A549 (cell line): Measurements from ENCODE around the gene CELF4.

Experiments
- CEBPB ChIP-seq, 2 experiments: fragments of >200 bp in 1 of 2; sonication (Bioruptor Twin) in 1 of 2; formaldehyde crosslinking in 1 of 2; IDR thresholded peaks; 2 replicates each; pipeline ENCODE4 v1.6.1; 2012 to 2016
- CHD4 ChIP-seq: fragments of 200-600 bp; sonication (generic); IDR thresholded peaks from 2 replicates; pipeline ENCODE4 v1.6.1; 2016; ENCODE audit warnings: antibody characterized with exemption, mild to moderate bottlenecking, borderline replicate concordance
- CTCF ChIP-seq: fragments of >200 bp; sonication (Bioruptor Twin); formaldehyde crosslinking; IDR thresholded peaks from 3 replicates; pipeline ENCODE4 v1.5.1; 2016
- ELK1 ChIP-seq: fragments of 150-350 bp; IDR thresholded peaks from 2 replicates; pipeline ENCODE4 v1.6.1; 2014; ENCODE audit warnings: low read depth, mild to moderate bottlenecking, low read length
- HEYL ChIP-seq: fragments of 250-450 bp; sonication (Bioruptor Pico); IDR thresholded peaks from 2 replicates; pipeline ENCODE4 v1.8.0; 2021; ENCODE audit warnings: mild to moderate bottlenecking, moderate library complexity
- NR3C1 ChIP-seq: fragments of >200 bp; sonication (Bioruptor Twin); formaldehyde crosslinking; IDR thresholded peaks from 3 replicates; pipeline ENCODE4 v1.6.1; 2017
- POLR2AphosphoS2 ChIP-seq: conservative IDR thresholded peaks from 2 replicates; pipeline ENCODE4 v1.6.1; 2012; ENCODE audit warnings: low read length, improper control_type of control experiment, inconsistent platforms
- RARB ChIP-seq: fragments of 250-450 bp; sonication (Bioruptor Pico); IDR thresholded peaks from 2 replicates; pipeline ENCODE4 v1.8.0; 2021; ENCODE audit warnings: mild to moderate bottlenecking, moderate library complexity
- REST ChIP-seq: fragments of 200-600 bp; sonication (generic); IDR thresholded peaks from 2 replicates; pipeline ENCODE4 v1.6.1; 2016; ENCODE audit warnings: antibody characterized with exemption, mild to moderate bottlenecking, moderate library complexity
- RFX5 ChIP-seq: fragments of 450-650 bp; IDR thresholded peaks from 2 replicates; pipeline ENCODE4 v1.7.1; 2014; ENCODE audit warnings: antibody characterized with exemption, mild to moderate bottlenecking, moderate library complexity
- USF2 ChIP-seq: fragments of 450-650 bp; IDR thresholded peaks from 2 replicates; pipeline ENCODE4 v1.6.1; 2014; ENCODE audit warnings: antibody characterized with exemption
- TF ChIP-seq, protein P1 (sequence below): IDR thresholded peaks from 2 replicates; pipeline ENCODE4 v1.6.1; 2012
- TF ChIP-seq, protein P2 (sequence below): IDR thresholded peaks from 2 replicates; pipeline ENCODE4 v1.6.1; 2012

DNA sequence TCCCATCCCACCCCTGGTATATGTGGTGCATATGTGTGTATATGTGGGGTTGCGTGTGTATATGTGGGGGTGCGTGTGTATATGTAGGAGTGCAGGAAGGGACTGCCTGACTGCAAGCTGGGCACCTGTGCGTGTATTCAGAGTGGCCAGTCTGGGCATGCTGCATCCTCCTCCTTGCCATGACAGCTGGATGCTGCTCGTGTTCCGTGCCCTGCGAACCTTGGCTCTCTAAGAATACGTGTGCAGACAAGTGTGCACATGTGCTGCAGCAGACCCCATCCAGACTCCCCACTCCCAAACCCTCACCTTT lies 222.1 kb downstream of the CELF4 start:
- TF ChIP-seq CEBPB (IDR thresholded peaks at IDR 0.05) (no peak), RFX5 (no peak), NR3C1 (no peak), RARB (no peak), CTCF (no peak), REST (no peak), USF2 (no peak), ELK1 (no peak), POLR2AphosphoS2 (no peak), HEYL (CRISPR knock-in tag) (no peak), CHD4 (no peak)
- TF ChIP-seq, protein P1, sequence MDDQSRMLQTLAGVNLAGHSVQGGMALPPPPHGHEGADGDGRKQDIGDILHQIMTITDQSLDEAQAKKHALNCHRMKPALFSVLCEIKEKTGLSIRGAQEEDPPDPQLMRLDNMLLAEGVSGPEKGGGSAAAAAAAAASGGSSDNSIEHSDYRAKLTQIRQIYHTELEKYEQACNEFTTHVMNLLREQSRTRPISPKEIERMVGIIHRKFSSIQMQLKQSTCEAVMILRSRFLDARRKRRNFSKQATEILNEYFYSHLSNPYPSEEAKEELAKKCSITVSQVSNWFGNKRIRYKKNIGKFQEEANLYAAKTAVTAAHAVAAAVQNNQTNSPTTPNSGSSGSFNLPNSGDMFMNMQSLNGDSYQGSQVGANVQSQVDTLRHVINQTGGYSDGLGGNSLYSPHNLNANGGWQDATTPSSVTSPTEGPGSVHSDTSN, result no peak
- TF ChIP-seq, protein P2, sequence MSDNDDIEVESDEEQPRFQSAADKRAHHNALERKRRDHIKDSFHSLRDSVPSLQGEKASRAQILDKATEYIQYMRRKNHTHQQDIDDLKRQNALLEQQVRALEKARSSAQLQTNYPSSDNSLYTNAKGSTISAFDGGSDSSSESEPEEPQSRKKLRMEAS, result no peak
